ENCODE results near the gene RNF25. TPM values are rescaled to one million over a fixed set of nuclear protein-coding genes. Genes with fewer than 3 reads are reported as not detected.

Gene RNF25
- total RNA-seq, 1 experiment from 2014 or later: 55.8 TPM

DNA sequence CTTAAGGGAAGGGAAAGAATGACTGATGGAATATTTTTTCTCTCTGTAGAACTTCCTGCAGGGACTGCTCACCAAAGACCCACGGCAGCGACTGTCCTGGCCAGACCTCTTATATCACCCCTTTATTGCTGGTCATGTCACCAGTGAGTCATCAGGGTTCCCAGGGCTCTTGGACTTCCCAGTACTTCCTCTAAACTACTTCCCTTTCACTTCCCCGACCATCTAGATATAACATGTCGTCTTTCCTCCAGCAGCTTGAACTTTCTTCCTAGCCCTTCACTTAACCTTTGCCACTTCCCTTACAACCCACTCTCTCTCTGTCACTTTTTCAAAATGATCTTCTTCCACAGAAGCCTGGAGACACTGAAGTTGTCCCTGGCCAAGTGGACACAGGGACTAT lies 7.3 kb upstream of the RNF25 start:
- DNase-seq (ENCODE audit: low spot score): peak; percentile 47

- DNase-seq (ENCODE audit: low spot score): peak; percentile 39
These were observed 627 bp downstream of the RNF25 start for GRCh38 chr2:218671097-218671653.

GRCh38 chr2:218664653-218665052 lies 7.1 kb downstream of the RNF25 start:
- no peak for DNase-seq (ENCODE audit: low spot score)

- no peak for DNase-seq (ENCODE audit: low spot score)
These were observed 7.9 kb downstream of the RNF25 start for GRCh38 chr2:218663901-218664300.

DNA sequence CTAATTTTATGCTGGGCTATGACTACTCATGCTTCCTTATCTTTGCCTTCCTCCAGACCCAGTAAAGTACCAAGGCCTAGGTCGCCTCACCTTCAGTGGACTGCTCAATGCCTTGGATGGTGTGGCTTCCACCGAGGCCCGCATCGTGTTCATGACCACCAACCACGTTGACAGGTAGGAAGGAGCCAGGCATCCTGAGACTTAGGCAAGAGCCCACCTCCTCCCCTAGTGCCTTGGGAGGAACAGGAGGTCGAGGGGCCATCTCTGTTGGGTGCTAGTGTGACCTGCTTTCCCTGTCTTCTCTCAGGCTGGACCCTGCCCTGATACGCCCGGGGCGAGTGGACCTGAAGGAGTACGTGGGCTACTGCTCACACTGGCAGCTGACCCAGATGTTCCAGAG lies 9.0 kb downstream of the RNF25 start:
- no peak for DNase-seq (ENCODE audit: low spot score)

DNA sequence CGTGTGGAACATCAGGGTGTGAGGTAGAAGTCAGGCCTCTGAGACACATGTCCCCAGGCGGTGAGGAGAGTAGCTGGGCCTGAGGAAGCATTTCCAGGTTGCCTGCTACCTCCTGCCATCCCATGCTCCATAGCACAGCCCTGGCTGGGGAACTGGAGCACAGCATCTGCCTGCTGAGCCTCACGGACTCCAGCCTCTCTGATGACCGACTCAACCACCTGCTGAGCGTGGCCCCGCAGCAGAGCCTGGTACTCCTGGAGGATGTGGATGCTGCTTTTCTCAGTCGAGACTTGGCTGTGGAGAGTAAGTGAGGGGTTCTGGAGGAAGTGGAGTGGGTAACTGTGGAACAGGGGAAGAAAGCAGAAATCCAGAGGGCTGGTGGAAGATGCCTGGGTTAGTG lies 9.4 kb downstream of the RNF25 start:
- no peak for DNase-seq (ENCODE audit: low spot score)

DNA sequence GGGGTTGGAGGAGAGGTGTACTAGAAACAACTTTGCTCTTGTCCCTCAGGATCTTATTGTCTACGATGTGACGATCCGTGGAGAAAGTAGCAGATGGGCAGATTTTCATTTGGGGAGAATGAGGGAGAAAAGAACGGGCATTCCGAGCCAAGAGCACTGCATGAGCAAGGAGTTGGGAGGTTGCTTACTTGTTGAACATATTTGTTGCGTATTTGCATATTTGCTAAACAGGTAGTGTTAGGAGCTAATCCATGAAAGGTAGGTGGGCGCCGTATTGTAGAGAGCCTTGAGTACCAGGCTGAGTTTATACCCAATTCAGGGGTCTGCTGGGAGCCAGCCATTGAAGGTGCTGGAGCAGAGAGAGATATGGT lies 11.8 kb downstream of the RNF25 start:
- no peak for DNase-seq (ENCODE audit: low spot score)

GRCh38 chr2:218659258-218659987 lies 12.4 kb downstream of the RNF25 start, which contains the start of the genes BCS1L and ZNF142:
BCS1L (plus strand) TSS chr2:218659683; CDS start chr2:218660988, 1,305 bp downstream.
ZNF142 (minus strand) TSS chr2:218659623; CDS start chr2:218656429, 3,194 bp downstream.
- DNase-seq (ENCODE audit: low spot score): peak; percentile 95

GRCh38 chr2:218658671-218659257 lies 13.0 kb downstream of the RNF25 start:
- peak; percentile 87 for DNase-seq (ENCODE audit: low spot score)

GRCh38 chr2:218655751-218656150 lies 16.1 kb downstream of the RNF25 start:
- DNase-seq (ENCODE audit: low spot score): no peak

DNA sequence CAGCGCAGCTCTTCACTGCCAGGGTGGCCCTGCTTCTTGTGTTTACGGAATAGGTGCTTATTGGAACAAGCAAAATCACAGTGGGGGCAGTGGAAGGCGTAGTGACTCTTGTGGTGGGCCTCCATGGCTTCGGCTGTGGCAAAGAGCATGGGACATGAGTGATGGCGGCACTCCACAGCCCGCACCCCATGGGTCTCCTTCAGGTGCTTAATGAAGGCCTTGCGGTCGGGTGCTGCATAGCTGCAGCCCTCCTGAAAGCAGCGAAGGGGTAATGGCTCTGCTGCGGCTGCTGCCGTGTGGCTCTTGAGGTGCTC lies 23.1 kb downstream of the RNF25 start:
- no peak for DNase-seq (ENCODE audit: low spot score)

GRCh38 chr2:218648088-218648786 lies 23.6 kb downstream of the RNF25 start:
- DNase-seq (ENCODE audit: low spot score): peak; percentile 72

DNA sequence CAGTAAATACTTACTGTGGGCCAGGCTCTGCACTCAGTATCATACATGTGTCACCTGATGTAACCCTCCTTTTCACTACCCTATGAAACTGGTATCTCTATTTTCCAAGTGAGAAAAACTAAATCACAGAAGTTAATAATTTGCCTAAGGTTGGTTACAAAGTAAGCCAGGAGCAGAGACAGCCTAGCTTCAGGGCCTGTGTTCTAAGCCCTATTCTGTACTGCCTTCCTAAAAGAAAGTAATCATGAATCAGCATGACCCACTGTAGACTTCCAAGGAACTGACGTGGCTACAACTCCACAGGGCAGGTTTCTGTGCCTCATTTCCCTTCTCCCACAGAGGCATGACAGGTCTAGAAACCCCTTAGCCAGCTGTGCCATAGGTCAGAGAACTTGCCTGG lies 26.7 kb downstream of the RNF25 start:
- DNase-seq (ENCODE audit: low spot score): no peak

- DNase-seq (ENCODE audit: low spot score): no peak
These were observed 27.1 kb downstream of the RNF25 start for GRCh38 chr2:218644721-218645120.

GRCh38 chr2:218643751-218644310 lies 28.0 kb downstream of the RNF25 start:
- no peak for DNase-seq (ENCODE audit: low spot score)

GRCh38 chr2:218642786-218643185 lies 29.0 kb downstream of the RNF25 start:
- DNase-seq (ENCODE audit: low spot score): no peak

GRCh38 chr2:218642121-218642656 lies 29.6 kb downstream of the RNF25 start:
- DNase-seq (ENCODE audit: low spot score): no peak

- DNase-seq (ENCODE audit: low spot score): no peak
These were observed 33.4 kb downstream of the RNF25 start for GRCh38 chr2:218638372-218638771.

GRCh38 chr2:218635719-218636118 lies 36.1 kb downstream of the RNF25 start:
- no peak for DNase-seq (ENCODE audit: low spot score)

DNA sequence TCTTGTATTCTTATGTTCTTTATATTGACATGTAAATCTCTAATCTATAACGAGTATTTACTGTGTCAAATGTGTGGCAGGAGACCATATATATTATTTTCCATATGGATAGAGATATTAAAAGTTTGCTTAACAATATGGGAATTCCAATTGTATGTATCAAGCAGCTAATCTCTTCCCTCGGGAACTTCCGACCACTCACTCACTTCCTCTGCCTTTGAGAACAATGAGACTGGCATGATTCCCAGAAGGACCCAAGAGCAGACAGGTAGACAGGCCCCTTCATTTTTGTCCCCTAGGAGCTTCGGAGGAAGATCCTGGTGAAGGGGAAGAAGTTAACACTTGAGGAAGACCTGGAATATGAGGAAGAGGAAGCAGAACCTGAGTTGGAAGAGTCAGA lies 40.0 kb downstream of the RNF25 start:
- no peak for DNase-seq (ENCODE audit: low spot score)

- no peak for DNase-seq (ENCODE audit: low spot score)
These were observed 43.9 kb downstream of the RNF25 start for GRCh38 chr2:218627939-218628338.

GRCh38 chr2:218626369-218626768 lies 45.4 kb downstream of the RNF25 start:
- DNase-seq (ENCODE audit: low spot score): no peak

Data from HT-29 (cell line).